ENCODE results near the gene CEP70.
"Not testable (repeated sequence)": the region's sequence is repeated elsewhere in the genome, so short reads cannot be mapped to it uniquely, and the experiment has no call there.

Gene CEP70

GRCh38 chr3:138511945-138512344 is 82.1 kb downstream of the CEP70 start:
- DNase-seq (ENCODE audit: low read depth, low spot score) = no peak

- DNase-seq (ENCODE audit: low read depth, low spot score) = no peak
These were observed 84.5 kb downstream of the CEP70 start for GRCh38 chr3:138509586-138509985.

GRCh38 chr3:138507524-138507923 is 86.5 kb downstream of the CEP70 start:
- no peak for DNase-seq (ENCODE audit: low read depth, low spot score)

- DNase-seq (ENCODE audit: low read depth, low spot score) = no peak
These were observed 95.1 kb downstream of the CEP70 start for GRCh38 chr3:138498991-138499390.

GRCh38 chr3:138497851-138498250 is 96.2 kb downstream of the CEP70 start:
- no peak for DNase-seq (ENCODE audit: low read depth, low spot score)

GRCh38 chr3:138497021-138497420 is 97.0 kb downstream of the CEP70 start:
- no peak for DNase-seq (ENCODE audit: low read depth, low spot score)

GRCh38 chr3:138496436-138496835 is 97.6 kb downstream of the CEP70 start:
- DNase-seq (ENCODE audit: low read depth, low spot score) = no peak

- DNase-seq (ENCODE audit: low read depth, low spot score) = not testable (repeated sequence)
These were observed 98.4 kb downstream of the CEP70 start for GRCh38 chr3:138495638-138496037.

- DNase-seq (ENCODE audit: low read depth, low spot score) = no peak
These were observed 99.5 kb downstream of the CEP70 start for GRCh38 chr3:138494607-138494929.

- no peak for DNase-seq (ENCODE audit: low read depth, low spot score)
These were observed 100.1 kb downstream of the CEP70 start for GRCh38 chr3:138493804-138494606.

GRCh38 chr3:138492980-138493675 is 100.9 kb downstream of the CEP70 start:
- DNase-seq (ENCODE audit: low read depth, low spot score) = no peak

GRCh38 chr3:138491971-138492370 is 102.1 kb downstream of the CEP70 start:
- no peak for DNase-seq (ENCODE audit: low read depth, low spot score)

GRCh38 chr3:138486580-138486979 is 107.5 kb downstream of the CEP70 start:
- DNase-seq (ENCODE audit: low read depth, low spot score) = not testable (repeated sequence)

GRCh38 chr3:138484672-138485071 is 109.4 kb downstream of the CEP70 start:
- DNase-seq (ENCODE audit: low read depth, low spot score) = not testable (repeated sequence)

GRCh38 chr3:138479438-138479863 is 114.6 kb downstream of the CEP70 start:
- DNase-seq (ENCODE audit: low read depth, low spot score) = peak; percentile 66

GRCh38 chr3:138477801-138478200 is 116.3 kb downstream of the CEP70 start:
- no peak for DNase-seq (ENCODE audit: low read depth, low spot score)

GRCh38 chr3:138477120-138477519 is 116.9 kb downstream of the CEP70 start:
- DNase-seq (ENCODE audit: low read depth, low spot score) = no peak

- DNase-seq (ENCODE audit: low read depth, low spot score) = no peak
These were observed 117.5 kb downstream of the CEP70 start for GRCh38 chr3:138476526-138476925.

- DNase-seq (ENCODE audit: low read depth, low spot score) = no peak
These were observed 119.9 kb downstream of the CEP70 start for GRCh38 chr3:138474163-138474562.

- no peak for DNase-seq (ENCODE audit: low read depth, low spot score)
These were observed 120.7 kb downstream of the CEP70 start for GRCh38 chr3:138473391-138473790.

GRCh38 chr3:138472141-138472825 is 121.8 kb downstream of the CEP70 start:
- DNase-seq (ENCODE audit: low read depth, low spot score) = no peak

- DNase-seq (ENCODE audit: low read depth, low spot score) = no peak
These were observed 122.6 kb downstream of the CEP70 start for GRCh38 chr3:138471481-138471880.

- DNase-seq (ENCODE audit: low read depth, low spot score) = no peak
These were observed 123.4 kb downstream of the CEP70 start for GRCh38 chr3:138470687-138471086.
